Small intestine (tissue), 7 donors: ENCODE measurements around the gene AMTN. TPM values are rescaled to one million over a fixed set of nuclear protein-coding genes. Genes with fewer than 3 reads are reported as not detected.
A peak's percentile ranks its signal among the peaks of the same experiment; 100 is the strongest.
"Not testable (repeated sequence)": the region's sequence is repeated elsewhere in the genome, so short reads cannot be mapped to it uniquely, and the experiment has no call there.

Experiments used
- DNase-seq, 2 donors: peaks; one replicate each; pipeline versions ENCODE4 v3.0.0 to v3.0.0-alpha.2; 2013
- FAIRE-seq: peaks from 2 replicates; lab custom pipeline; 2012; peaks lifted over from hg19 to GRCh38; lab: Jason Lieb, UNC
- H3K27ac ChIP-seq, 3 donors: one replicate each; pipeline ENCODE4 v1.5.1; 2013; ENCODE audit warnings: low read length in 2 of 3, mild to moderate bottlenecking in 2 of 3, control low read depth in 1 of 3, inconsistent platforms in 1 of 3, low read depth in 1 of 3, moderate library complexity in 1 of 3
- H3K27me3 ChIP-seq, 3 donors: one replicate each; pipeline ENCODE4 v1.6.1; 2013; ENCODE audit warnings: low read length in 3 of 3, inconsistent platforms in 1 of 3; ENCODE audit not compliant: control insufficient read depth in 3 of 3, insufficient read depth in 3 of 3
- H3K36me3 ChIP-seq, 3 donors: one replicate each; pipeline ENCODE4 v1.6.1; 2013; ENCODE audit warnings: low read length in 3 of 3, inconsistent platforms in 1 of 3, low read depth in 1 of 3, mild to moderate bottlenecking in 1 of 3, moderate library complexity in 1 of 3; ENCODE audit not compliant: control insufficient read depth in 3 of 3, insufficient read depth in 2 of 3
- H3K4me1 ChIP-seq, 3 donors: one replicate each; pipeline ENCODE4 v1.6.1; 2013; ENCODE audit warnings: low read length in 2 of 3, inconsistent platforms in 1 of 3, low read depth in 1 of 3, mild to moderate bottlenecking in 1 of 3, moderate library complexity in 1 of 3; ENCODE audit not compliant: control insufficient read depth in 3 of 3, insufficient read depth in 2 of 3
- H3K4me3 ChIP-seq, 3 donors: one replicate each; pipeline ENCODE4 v1.5.1; 2013; ENCODE audit warnings: low read length in 3 of 3, control low read depth in 1 of 3, inconsistent platforms in 1 of 3, low read depth in 1 of 3, mild to moderate bottlenecking in 1 of 3, moderate library complexity in 1 of 3
- H3K9me3 ChIP-seq, 2 donors: one replicate each; pipeline ENCODE4 v1.6.1; 2013; ENCODE audit warnings: low read depth in 1 of 2, low read length in 1 of 2; ENCODE audit not compliant: control insufficient read depth in 2 of 2, insufficient read depth in 1 of 2
- WGBS, 3 donors: extraction: QIAGEN DNeasy Blood & Tissue Kit; methylation state at CpG; one replicate each; pipeline ENCODE4 v1.1.7; 2013; 5-methylcytosine and 5-hydroxymethylcytosine counted together
- polyA plus RNA-seq, 4 donors: library from polyadenylated mRNA; stranded (reverse) in 3 of 4; unstranded in 1 of 4; fragments of 200-250 nt in 3 of 4; fragments of 120-200 nt in 1 of 4; gene quantifications; one replicate each; pipeline versions ENCODE4 v1.2.1 to v1.2.3, GENCODE V29; 2013
- donor health status: healthy with polysubstance abuse.
- donor health status: control.
- donor health status: control.
- donor health status: Bipolar disorder and iron deficiency.
- donor health status: healthy.

AMTN gene
- polyA plus RNA-seq, 4 donors, result not detected

GRCh38 chr4:70533791-70534190, 15.4 kb downstream of the AMTN start:
- no peaks in the 10 kb centered on the region for H3K4me1 ChIP-seq
- H3K27me3 ChIP-seq, result no peaks in the 10 kb centered on the region
- FAIRE-seq, result no peak
- no peak overlapping the region for H3K4me3 ChIP-seq
- 89 to 97% (median 93%) methylated on average over 3 of the region's 3 CpGs for whole genome bisulfite sequencing, 3 donors
- no peaks in the 10 kb centered on the region for H3K9me3 ChIP-seq
- no peak overlapping the region for H3K27ac ChIP-seq
- H3K36me3 ChIP-seq, result no peaks in the 10 kb centered on the region
- no peak for DNase-seq

DNA sequence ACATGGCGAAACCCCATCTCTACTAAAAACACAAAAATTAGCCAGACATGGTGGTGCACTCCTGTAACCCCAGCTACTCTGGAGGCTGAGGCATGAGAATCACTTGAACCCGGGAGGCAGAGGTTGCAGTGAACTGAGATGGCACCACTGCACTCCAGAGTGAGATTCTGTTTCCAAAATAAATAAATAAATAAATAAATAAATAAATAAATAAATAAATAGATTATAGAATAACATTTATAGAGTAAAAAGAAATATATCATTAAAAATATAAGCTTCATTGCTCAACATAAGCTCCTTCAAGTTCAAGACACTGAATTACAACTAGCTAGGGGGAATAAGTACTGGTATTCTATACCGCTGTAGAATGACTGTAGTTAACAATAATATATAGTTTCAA, 16.5 kb downstream of the AMTN start:
- FAIRE-seq, H3K9me3 ChIP-seq, H3K4me1 ChIP-seq, H3K27ac ChIP-seq, H3K36me3 ChIP-seq, DNase-seq, H3K27me3 ChIP-seq, H3K4me3 ChIP-seq: not testable (repeated sequence)
- WGBS, 3 donors, result 90 to 94% (median 93%) methylated on average over 3 of the region's 3 CpGs

GRCh38 chr4:70538869-70539268, 20.5 kb downstream of the AMTN start:
- Histone ChIP-seq H3K4me3 (no peak overlapping the region), H3K9me3 (no peaks in the 10 kb centered on the region), H3K27ac (no peak overlapping the region), H3K27me3 (no peaks in the 10 kb centered on the region), H3K4me1 (no peaks in the 10 kb centered on the region), H3K36me3 (no peaks in the 10 kb centered on the region)
- FAIRE-seq (no peak), DNase-seq (no peak)

DNA sequence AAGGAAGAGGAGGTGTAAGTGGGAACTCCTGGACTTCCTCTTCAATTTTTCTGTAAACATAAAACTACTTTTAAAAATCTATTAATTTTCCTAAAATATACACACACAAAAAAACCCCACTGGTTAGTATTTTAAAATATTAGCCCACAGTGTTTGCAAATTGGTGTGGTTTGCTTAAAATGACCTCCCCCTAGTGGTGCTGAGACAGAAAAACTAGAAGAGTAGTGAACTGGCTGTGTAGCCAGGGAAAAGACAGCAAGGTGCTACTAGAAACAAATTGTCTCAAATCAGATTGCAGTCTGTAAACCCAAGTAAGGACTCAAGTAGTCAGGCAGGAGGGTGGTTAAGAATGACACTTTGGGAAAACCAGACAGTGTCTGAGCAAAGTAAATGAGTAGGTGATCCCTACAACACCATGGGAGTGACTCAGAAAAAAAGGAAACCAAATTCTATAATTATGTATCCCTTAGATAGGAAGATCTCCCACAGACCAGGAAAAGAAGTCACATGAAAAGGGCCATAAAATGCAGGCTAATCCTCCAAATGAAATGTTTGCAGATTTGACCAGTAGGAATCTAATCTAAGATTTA, 26.0 kb downstream of the AMTN start:
- H3K4me1 ChIP-seq, result no peaks in the 10 kb centered on the region
- H3K27me3 ChIP-seq, result no peaks in the 10 kb centered on the region
- no peak overlapping the region for H3K27ac ChIP-seq
- peak; percentile 12 to 14 for DNase-seq
- no peak for FAIRE-seq
- H3K36me3 ChIP-seq, result no peaks in the 10 kb centered on the region
- H3K9me3 ChIP-seq, result no peaks in the 10 kb centered on the region
- no peak overlapping the region for H3K4me3 ChIP-seq

DNA sequence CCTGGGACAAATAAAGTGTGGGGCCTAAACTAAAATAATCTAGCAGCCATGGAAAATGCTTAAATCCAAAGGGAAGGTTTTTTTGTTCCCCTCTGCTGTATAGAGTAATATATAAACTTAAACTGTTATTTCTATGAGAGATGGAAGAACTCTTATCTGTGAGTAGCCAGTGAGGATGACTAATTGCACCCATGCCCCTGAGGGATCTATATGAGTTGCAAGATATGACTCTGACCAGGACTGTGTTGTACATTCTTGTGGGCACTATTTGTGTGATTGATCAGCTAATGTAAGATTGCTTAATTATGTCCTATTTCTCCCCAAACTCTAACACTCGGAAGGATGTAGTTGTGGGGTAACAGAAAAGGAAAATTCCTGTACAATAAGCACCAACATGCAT, 38.5 kb downstream of the AMTN start:
- FAIRE-seq, result no peak
- H3K4me3 ChIP-seq, result no peak overlapping the region
- WGBS, 3 donors, result 10 to 37% (median 28%) methylated on average over 1 of the region's 1 CpG

GRCh38 chr4:70559211-70559830, 41.0 kb downstream of the AMTN start:
- no peak overlapping the region for H3K4me3 ChIP-seq
- FAIRE-seq (peak; percentile 53), DNase-seq (peak; percentile 59 to 69)
- peaks cover 0 to 3% (median 0%) of the 10 kb centered on the region in 3 donors for H3K4me1 ChIP-seq
- H3K27ac ChIP-seq, result no peak overlapping the region
- WGBS, 3 donors, result 18 to 27% (median 26%) methylated on average over 2 of the region's 2 CpGs
- H3K27me3 ChIP-seq, result no peaks in the 10 kb centered on the region
- no peaks in the 10 kb centered on the region for H3K9me3 ChIP-seq
- H3K36me3 ChIP-seq, result no peaks in the 10 kb centered on the region

More for the DNA sequence above, 38.5 kb downstream of the AMTN start:
- no peak overlapping the region for H3K27ac ChIP-seq
- no peaks in the 10 kb centered on the region for H3K27me3 ChIP-seq
- DNase-seq, result no peak
- no peaks in the 10 kb centered on the region for H3K36me3 ChIP-seq
- no peaks in the 10 kb centered on the region for H3K4me1 ChIP-seq
- no peaks in the 10 kb centered on the region for H3K9me3 ChIP-seq

DNA sequence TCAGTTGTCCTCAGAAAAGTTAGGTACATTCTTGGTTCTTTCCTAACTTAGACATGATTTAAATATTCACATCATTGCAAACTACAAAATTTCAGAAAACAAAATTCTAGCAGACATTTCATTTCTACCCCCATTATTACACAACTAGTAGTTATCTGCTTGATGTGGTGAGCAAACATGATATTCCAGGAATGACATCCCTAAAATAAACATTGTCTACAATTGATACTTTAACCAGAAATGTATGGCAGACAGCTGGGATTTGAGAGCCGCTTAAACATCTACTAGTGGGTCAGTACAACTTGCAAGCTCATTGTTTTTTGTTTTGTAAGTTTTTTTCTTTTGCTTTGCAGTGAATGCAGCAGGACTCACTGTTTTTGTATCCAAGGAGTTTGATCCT, 41.6 kb downstream of the AMTN start:
- 85 to 98% (median 94%) methylated on average over 1 of the region's 1 CpG for WGBS, 3 donors

DNA sequence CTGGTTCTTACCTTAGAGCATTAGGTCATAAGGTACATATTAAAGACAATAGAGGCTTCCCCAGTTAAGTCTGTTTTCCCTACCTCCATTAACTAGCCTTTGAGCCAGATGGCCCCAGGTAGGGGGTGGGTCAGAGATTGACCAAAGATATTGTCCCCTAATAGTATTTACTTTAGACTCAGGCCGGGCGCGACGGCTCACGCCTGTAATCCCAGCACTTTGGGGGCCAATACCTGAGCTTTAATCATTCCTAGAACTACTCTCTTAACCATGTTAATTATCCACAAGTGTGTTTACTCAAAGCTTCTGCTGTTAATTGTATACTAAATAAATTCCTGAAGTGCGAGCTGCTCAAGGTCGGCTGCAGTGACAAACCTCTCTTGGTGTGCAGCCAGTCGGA, 45.7 kb downstream of the AMTN start:
- peaks cover 0 to 3% (median 0%) of the 10 kb centered on the region in 3 donors for H3K4me1 ChIP-seq
- FAIRE-seq, result no peak

More for the DNA sequence above, 41.6 kb downstream of the AMTN start:
- no peak overlapping the region for H3K27ac ChIP-seq
- FAIRE-seq (no peak), DNase-seq (no peak)
- H3K36me3 ChIP-seq, result no peaks in the 10 kb centered on the region
- H3K4me1 ChIP-seq, result peaks cover 0 to 3% (median 0%) of the 10 kb centered on the region in 3 donors
- H3K27me3 ChIP-seq, result no peaks in the 10 kb centered on the region
- no peak overlapping the region for H3K4me3 ChIP-seq
- H3K9me3 ChIP-seq, result no peaks in the 10 kb centered on the region

DNA sequence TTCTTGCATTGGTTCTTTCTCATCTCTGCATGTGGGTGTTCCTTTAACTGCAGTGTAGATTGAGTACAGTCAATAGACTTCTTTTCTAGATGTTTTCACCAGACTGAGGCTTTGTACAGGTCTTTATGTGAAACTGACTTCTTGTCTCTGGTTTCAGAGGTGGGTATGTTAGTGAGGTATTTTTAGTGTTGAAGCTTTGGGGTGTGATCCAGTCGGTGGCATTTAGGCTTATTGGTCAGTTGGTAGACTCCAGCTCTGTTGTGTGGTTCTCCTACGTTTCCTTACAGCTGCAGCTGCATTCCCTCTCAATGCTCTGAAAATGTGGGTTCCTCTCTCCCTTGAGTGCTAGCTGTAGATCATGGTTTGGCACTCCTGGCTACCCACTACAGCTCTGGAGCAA, 52.4 kb downstream of the AMTN start:
- FAIRE-seq (no peak), DNase-seq (no peak)
- Histone ChIP-seq H3K4me1 (no peaks in the 10 kb centered on the region), H3K36me3 (no peaks in the 10 kb centered on the region), H3K27ac (no peak overlapping the region), H3K27me3 (peaks cover 0 to 9% (median 0%) of the 10 kb centered on the region in 3 donors), H3K4me3 (no peak overlapping the region), H3K9me3 (no peaks in the 10 kb centered on the region)
- WGBS, 3 donors, result 66 to 83% (median 82%) methylated on average over 2 of the region's 2 CpGs

More for the DNA sequence above, 45.7 kb downstream of the AMTN start:
- Histone ChIP-seq H3K9me3 (no peaks in the 10 kb centered on the region), H3K36me3 (no peaks in the 10 kb centered on the region), H3K27me3 (no peaks in the 10 kb centered on the region), H3K4me3 (no peak overlapping the region), H3K27ac (no peak overlapping the region)
- WGBS, 3 donors, result 9 to 52% (median 42%) methylated on average over 8 of the region's 8 CpGs
- DNase-seq, result peak; percentile 11 to 40
